ENCODE results near the gene AUTS2. TPM values are rescaled to one million over a fixed set of nuclear protein-coding genes. Genes with fewer than 3 reads are reported as not detected.

Gene AUTS2
- polyA plus RNA-seq, 1 experiment, result 0.54 TPM

DNA sequence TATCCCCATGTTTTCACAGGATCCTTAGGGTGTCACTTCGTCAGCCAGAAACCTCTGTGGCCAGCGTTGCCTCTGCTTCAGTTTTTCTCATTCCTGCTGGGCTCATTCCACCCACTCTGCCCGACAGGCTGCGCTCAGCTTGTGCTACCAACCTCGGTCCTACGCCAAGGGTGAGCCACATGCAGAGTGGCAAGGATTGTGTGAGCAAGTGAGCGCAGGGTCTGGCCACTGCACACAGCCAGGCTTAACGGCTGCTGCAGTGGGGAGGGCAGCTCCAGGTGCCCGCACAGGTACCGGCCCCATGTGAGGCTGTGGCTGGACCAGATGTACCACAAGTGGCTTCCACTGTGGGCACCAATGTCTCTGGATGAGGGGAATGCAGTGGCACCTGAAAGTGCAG lies 329.2 kb downstream of the AUTS2 start:
- CTCF ChIA-PET, result no interaction called here
- no peak for DNase-seq (ENCODE audit: low read depth)
- Histone ChIP-seq H3K36me3 (ENCODE audit: control insufficient read depth, insufficient read depth, low read length) (no peaks in the 10 kb centered on the region), H3K27me3 (ENCODE audit: control insufficient read depth, insufficient read depth, low read length) (no peaks in the 10 kb centered on the region), H3K4me3 (ENCODE audit: low read depth, low read length) (no peak overlapping the region)
- TF ChIP-seq, protein P1, sequence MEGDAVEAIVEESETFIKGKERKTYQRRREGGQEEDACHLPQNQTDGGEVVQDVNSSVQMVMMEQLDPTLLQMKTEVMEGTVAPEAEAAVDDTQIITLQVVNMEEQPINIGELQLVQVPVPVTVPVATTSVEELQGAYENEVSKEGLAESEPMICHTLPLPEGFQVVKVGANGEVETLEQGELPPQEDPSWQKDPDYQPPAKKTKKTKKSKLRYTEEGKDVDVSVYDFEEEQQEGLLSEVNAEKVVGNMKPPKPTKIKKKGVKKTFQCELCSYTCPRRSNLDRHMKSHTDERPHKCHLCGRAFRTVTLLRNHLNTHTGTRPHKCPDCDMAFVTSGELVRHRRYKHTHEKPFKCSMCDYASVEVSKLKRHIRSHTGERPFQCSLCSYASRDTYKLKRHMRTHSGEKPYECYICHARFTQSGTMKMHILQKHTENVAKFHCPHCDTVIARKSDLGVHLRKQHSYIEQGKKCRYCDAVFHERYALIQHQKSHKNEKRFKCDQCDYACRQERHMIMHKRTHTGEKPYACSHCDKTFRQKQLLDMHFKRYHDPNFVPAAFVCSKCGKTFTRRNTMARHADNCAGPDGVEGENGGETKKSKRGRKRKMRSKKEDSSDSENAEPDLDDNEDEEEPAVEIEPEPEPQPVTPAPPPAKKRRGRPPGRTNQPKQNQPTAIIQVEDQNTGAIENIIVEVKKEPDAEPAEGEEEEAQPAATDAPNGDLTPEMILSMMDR (IDR thresholded peaks at IDR 0.05; ENCODE audit: insufficient read depth, low read depth, low read length), result no peak
- POLR2A ChIA-PET, result no interaction called here

DNA sequence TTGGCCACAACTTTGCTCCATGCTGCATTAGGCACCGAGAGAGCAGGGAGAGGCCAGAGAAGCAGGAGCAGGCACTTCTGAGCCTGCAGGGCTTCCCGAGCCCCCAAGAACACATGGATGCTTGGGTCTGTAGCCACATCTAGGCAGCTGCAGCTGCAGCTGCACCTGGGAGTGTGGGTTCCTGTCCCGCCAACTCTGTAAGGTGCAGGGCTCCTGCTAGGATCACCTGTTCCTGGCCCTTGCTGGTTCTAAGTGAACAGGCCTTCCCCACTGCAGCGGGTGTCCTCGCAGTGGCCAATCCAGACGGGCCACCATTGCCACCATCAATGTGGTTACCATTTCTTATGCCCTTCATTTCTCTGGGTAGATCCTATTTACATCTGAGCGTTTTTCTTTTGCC lies 330.3 kb downstream of the AUTS2 start:
- CTCF ChIA-PET, result interaction anchor here (0.6 kb wide), 1 partner anchor 34 kb away, joined by 5 read pairs; no protein-coding TSS in a partner anchor
- no peak for DNase-seq (ENCODE audit: low read depth)
- POLR2A ChIA-PET, result no interaction called here
- TF ChIP-seq, protein P1 (IDR thresholded peaks at IDR 0.05; ENCODE audit: insufficient read depth, low read depth, low read length), result no peak
- H3K36me3 ChIP-seq (ENCODE audit: control insufficient read depth, insufficient read depth, low read length), result no peaks in the 10 kb centered on the region
- H3K27me3 ChIP-seq (ENCODE audit: control insufficient read depth, insufficient read depth, low read length), result no peaks in the 10 kb centered on the region
- H3K4me3 ChIP-seq (ENCODE audit: low read depth, low read length), result no peak overlapping the region

DNA sequence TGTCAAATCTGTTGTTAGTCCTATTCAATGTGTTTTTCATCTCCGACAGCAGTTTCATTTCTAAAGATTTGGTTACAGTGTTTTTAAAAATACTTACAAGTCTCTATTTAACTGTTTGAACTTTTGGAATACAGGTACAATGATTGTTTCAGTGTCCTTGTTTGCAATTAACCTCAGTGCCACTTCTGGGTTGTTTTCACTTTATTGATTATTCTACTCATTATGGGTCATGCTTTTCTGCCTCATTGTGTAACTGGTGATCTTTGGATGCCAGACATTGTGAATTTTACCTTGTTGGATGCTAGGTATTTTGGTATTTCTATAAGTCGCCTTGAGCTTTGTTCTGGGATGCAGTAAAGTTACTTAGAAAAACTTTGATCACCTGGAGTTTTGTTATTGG lies 331.3 kb downstream of the AUTS2 start:
- DNase-seq (ENCODE audit: low read depth), result no peak
- H3K4me3 ChIP-seq (ENCODE audit: low read depth, low read length), result no peak overlapping the region
- CTCF ChIA-PET, result no interaction called here
- no peaks in the 10 kb centered on the region for H3K36me3 ChIP-seq (ENCODE audit: control insufficient read depth, insufficient read depth, low read length)
- H3K27me3 ChIP-seq (ENCODE audit: control insufficient read depth, insufficient read depth, low read length), result no peaks in the 10 kb centered on the region
- POLR2A ChIA-PET, result no interaction called here
- TF ChIP-seq, protein P1 (IDR thresholded peaks at IDR 0.05; ENCODE audit: insufficient read depth, low read depth, low read length), result no peak

DNA sequence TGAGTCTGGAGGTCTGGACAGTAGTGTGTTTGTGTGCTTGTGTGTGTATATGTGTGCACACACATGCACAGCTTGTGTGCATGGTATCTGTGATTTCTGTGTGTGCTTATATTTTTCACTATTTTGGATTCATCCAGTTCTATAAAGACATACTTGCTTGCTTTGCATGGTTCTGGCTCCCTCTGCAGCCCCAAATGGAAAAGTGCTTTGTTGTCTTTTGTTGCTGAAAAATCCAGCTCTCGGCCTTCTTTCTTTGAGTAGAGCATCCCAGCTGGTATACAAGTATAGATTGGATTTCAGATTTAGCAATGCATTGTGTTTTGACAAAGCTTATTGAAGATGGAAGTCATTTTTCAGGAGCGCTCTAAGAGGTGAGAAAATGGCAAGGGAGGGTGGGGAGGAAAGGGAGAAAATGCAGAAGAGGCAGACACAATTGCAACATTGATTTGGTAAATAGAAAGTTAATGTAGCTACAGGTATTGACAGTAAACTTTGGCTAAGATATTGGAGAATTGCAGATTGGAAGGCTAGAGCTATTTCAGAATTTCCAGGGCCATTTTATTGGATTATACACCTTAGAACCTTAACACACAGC lies 333.9 kb downstream of the AUTS2 start:
- Histone ChIP-seq H3K27me3 (ENCODE audit: control insufficient read depth, insufficient read depth, low read length) (no peaks in the 10 kb centered on the region), H3K36me3 (ENCODE audit: control insufficient read depth, insufficient read depth, low read length) (no peaks in the 10 kb centered on the region), H3K4me3 (ENCODE audit: low read depth, low read length) (no peak overlapping the region)
- TF ChIP-seq, protein P1 (IDR thresholded peaks at IDR 0.05; ENCODE audit: insufficient read depth, low read depth, low read length), result peak; percentile 47; the same call in 1 of the 2 replicates
- ChIA-PET POLR2A (no interaction called here), CTCF (interaction anchor here (1.2 kb wide), 1 partner anchor 16 kb away, joined by 5 read pairs; no protein-coding TSS in a partner anchor)
- DNase-seq (ENCODE audit: low read depth), result no peak

DNA sequence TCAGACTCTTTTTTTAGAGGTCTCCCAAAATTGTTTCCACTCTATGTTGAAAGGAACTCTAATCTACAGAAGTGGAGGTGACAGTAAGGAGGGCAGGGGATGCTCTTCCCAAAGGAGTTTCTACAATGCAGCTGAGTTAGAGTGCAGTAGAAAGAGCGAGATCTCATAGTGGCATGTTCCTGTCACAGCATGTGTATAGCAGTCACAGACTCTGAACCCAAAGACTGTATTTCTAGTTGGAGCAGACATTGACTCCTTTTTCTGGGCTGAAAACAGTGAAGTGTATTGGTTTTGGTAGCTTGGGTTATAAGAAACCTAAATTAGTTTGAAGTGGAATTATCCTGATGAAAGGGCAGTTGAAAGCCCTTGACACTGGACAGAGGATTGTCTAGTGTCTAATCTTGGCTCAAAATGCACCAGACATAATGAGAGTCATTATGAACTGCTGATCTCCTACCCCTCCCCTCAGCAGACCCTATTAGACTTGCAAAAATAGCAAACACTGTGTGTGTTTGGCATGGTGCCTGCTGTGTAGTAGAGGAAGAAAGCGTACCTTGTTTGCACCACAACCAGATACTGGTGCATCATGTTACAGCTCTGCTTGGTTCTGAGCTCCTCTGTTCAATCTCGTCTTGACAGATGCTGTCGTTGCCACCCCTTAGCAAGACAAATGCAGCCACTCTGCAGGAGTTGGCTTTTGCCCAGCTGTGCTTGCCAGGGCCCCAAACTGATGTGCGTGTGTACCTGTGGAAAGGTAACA lies 336.0 kb downstream of the AUTS2 start:
- ChIA-PET CTCF (no interaction called here), POLR2A (no interaction called here)
- Histone ChIP-seq H3K36me3 (ENCODE audit: control insufficient read depth, insufficient read depth, low read length) (no peaks in the 10 kb centered on the region), H3K27me3 (ENCODE audit: control insufficient read depth, insufficient read depth, low read length) (no peaks in the 10 kb centered on the region), H3K4me3 (ENCODE audit: low read depth, low read length) (no peak overlapping the region)
- TF ChIP-seq, protein P1 (IDR thresholded peaks at IDR 0.05; ENCODE audit: insufficient read depth, low read depth, low read length), result no peak
- DNase-seq (ENCODE audit: low read depth), result no peak

Data from BJ (cell line).